ENCODE results near the gene ZNF692.
"Not testable (repeated sequence)": the region's sequence is repeated elsewhere in the genome, so short reads cannot be mapped to it uniquely, and the experiment has no call there.

The ZNF692 gene

GRCh38 chr1:248816042-248816851 lies 42.6 kb downstream of the ZNF692 start:
- no peak for DNase-seq (ENCODE audit: low read depth)
- no peak overlapping the region for H3K4me3 ChIP-seq (ENCODE audit: low read depth, low read length)

- H3K4me3 ChIP-seq (ENCODE audit: low read depth, low read length) = no peak overlapping the region
Observed at GRCh38 chr1:248815407-248816034, 43.4 kb downstream of the ZNF692 start.

GRCh38 chr1:248814351-248814750 lies 44.5 kb downstream of the ZNF692 start:
- DNase-seq (ENCODE audit: low read depth) = no peak
- no peak overlapping the region for H3K4me3 ChIP-seq (ENCODE audit: low read depth, low read length)

More at GRCh38 chr1:248815407-248816034, 43.4 kb downstream of the ZNF692 start:
- DNase-seq (ENCODE audit: low read depth) = no peak

- no peak for DNase-seq (ENCODE audit: low read depth)
Observed at GRCh38 chr1:248813546-248813945, 45.3 kb downstream of the ZNF692 start.

GRCh38 chr1:248812736-248813425 lies 46.0 kb downstream of the ZNF692 start:
- DNase-seq (ENCODE audit: low read depth) = no peak
- no peak overlapping the region for H3K4me3 ChIP-seq (ENCODE audit: low read depth, low read length)

More at GRCh38 chr1:248813546-248813945, 45.3 kb downstream of the ZNF692 start:
- no peak overlapping the region for H3K4me3 ChIP-seq (ENCODE audit: low read depth, low read length)

GRCh38 chr1:248811514-248812490 lies 47.1 kb downstream of the ZNF692 start:
- no peak overlapping the region for H3K4me3 ChIP-seq (ENCODE audit: low read depth, low read length)
- no peak for DNase-seq (ENCODE audit: low read depth)

GRCh38 chr1:248810727-248811513 lies 48.0 kb downstream of the ZNF692 start:
- H3K4me3 ChIP-seq (ENCODE audit: low read depth, low read length) = no peak overlapping the region
- no peak for DNase-seq (ENCODE audit: low read depth)

- no peak for DNase-seq (ENCODE audit: low read depth)
- H3K4me3 ChIP-seq (ENCODE audit: low read depth, low read length) = no peak overlapping the region
Observed at GRCh38 chr1:248810000-248810726, 48.7 kb downstream of the ZNF692 start.

- no peak overlapping the region for H3K4me3 ChIP-seq (ENCODE audit: low read depth, low read length)
- DNase-seq (ENCODE audit: low read depth) = no peak
Observed at GRCh38 chr1:248808876-248809275, 50.0 kb downstream of the ZNF692 start.

GRCh38 chr1:248807067-248807737 lies 51.7 kb downstream of the ZNF692 start:
- no peak overlapping the region for H3K4me3 ChIP-seq (ENCODE audit: low read depth, low read length)
- DNase-seq (ENCODE audit: low read depth) = no peak

GRCh38 chr1:248805876-248806275 lies 53.0 kb downstream of the ZNF692 start:
- no peak overlapping the region for H3K4me3 ChIP-seq (ENCODE audit: low read depth, low read length)
- DNase-seq (ENCODE audit: low read depth) = no peak

- H3K4me3 ChIP-seq (ENCODE audit: low read depth, low read length) = no peak overlapping the region
- DNase-seq (ENCODE audit: low read depth) = no peak
Observed at GRCh38 chr1:248804771-248805681, 53.9 kb downstream of the ZNF692 start.

- DNase-seq (ENCODE audit: low read depth); H3K4me3 ChIP-seq (ENCODE audit: low read depth, low read length): not testable (repeated sequence)
Observed at GRCh38 chr1:248803501-248803900, 55.4 kb downstream of the ZNF692 start.

- H3K4me3 ChIP-seq (ENCODE audit: low read depth, low read length) = no peak overlapping the region
- DNase-seq (ENCODE audit: low read depth) = no peak
Observed at GRCh38 chr1:248802454-248802853, 56.4 kb downstream of the ZNF692 start.

- DNase-seq (ENCODE audit: low read depth) = no peak
- H3K4me3 ChIP-seq (ENCODE audit: low read depth, low read length) = no peak overlapping the region
Observed at GRCh38 chr1:248800459-248800858, 58.4 kb downstream of the ZNF692 start.
